Transverse colon (tissue), 4 donors: ENCODE data around the gene ERP27. TPM values are rescaled to one million over a fixed set of nuclear protein-coding genes. Genes with fewer than 3 reads are reported as not detected.
A peak's percentile ranks its signal among the peaks of the same experiment; 100 is the strongest.

Experiments
- DNase-seq: peaks from one replicate; pipeline ENCODE4 v3.0.0-alpha.2; 2019
- H3K27ac ChIP-seq, 4 donors: fragments of 200-600 bp; sonication (generic); 2 replicates each; pipeline ENCODE4 v1.5.1; 2016 to 2018; ENCODE audit warnings: inconsistent platforms in 4 of 4
- H3K27me3 ChIP-seq: fragments of 200-600 bp; sonication (generic); 2 replicates; pipeline ENCODE4 v1.5.1; 2017; ENCODE audit warnings: inconsistent platforms
- H3K36me3 ChIP-seq, 4 donors: fragments of 200-600 bp; sonication (generic); 2 replicates each; pipeline ENCODE4 v1.5.1; 2017 to 2019; ENCODE audit warnings: inconsistent platforms in 4 of 4
- H3K4me1 ChIP-seq, 4 donors: fragments of 200-600 bp; sonication (generic); 2 replicates each; pipeline ENCODE4 v1.5.1; 2017 to 2020; ENCODE audit warnings: inconsistent platforms in 4 of 4
- H3K4me3 ChIP-seq, 4 donors: fragments of 200-600 bp; sonication (generic); 1 replicate in 1 of 4; 2 replicates in 3 of 4; pipeline versions ENCODE4 v1.5.1 to v1.6.1; 2017 to 2019; ENCODE audit warnings: inconsistent platforms in 4 of 4
- H3K9me3 ChIP-seq, 2 donors: fragments of 200-600 bp; sonication (generic); 2 replicates each; pipeline ENCODE4 v1.5.1; 2017 to 2019; ENCODE audit warnings: inconsistent platforms in 2 of 2
- CTCF ChIP-seq, 5 experiments: fragments of 200-600 bp in 3 of 5; fragments of 450-650 bp in 2 of 5; sonication (generic) in 3 of 5; IDR thresholded peaks; 1 replicate in 2 of 5; 2 replicates in 3 of 5; pipeline ENCODE4 v1.5.1; 2016 to 2017; ENCODE audit warnings: antibody characterized with exemption in 5 of 5, inconsistent platforms in 3 of 5, mild to moderate bottlenecking in 2 of 5, moderate library complexity in 1 of 5
- EP300 ChIP-seq: sonication (generic); formaldehyde crosslinking; IDR thresholded peaks from one replicate; pipeline ENCODE4 v1.6.1; 2017; ENCODE audit warnings: antibody characterized with exemption, low read depth
- POLR2A ChIP-seq: fragments of 450-650 bp; IDR thresholded peaks from one replicate; pipeline ENCODE4 v1.6.1; 2016; ENCODE audit warnings: antibody characterized with exemption, mild to moderate bottlenecking, moderate library complexity
- POLR2AphosphoS5 ChIP-seq, 3 donors: sonication (generic); formaldehyde crosslinking; IDR thresholded peaks; one replicate each; pipeline ENCODE4 v1.6.1; 2016; ENCODE audit warnings: antibody characterized with exemption in 3 of 3
- WGBS, 2 donors: methylation state at CpG; one replicate each; pipeline ENCODE4 v1.1.5; 2018; ENCODE audit warnings: low coverage in 1 of 2; 5-methylcytosine and 5-hydroxymethylcytosine counted together
- in situ Hi-C, 4 donors: fragments of 200-750 bp; cut with MboI; loops; one replicate each; pipeline versions ENCODE4 v1.15.0 to v1.15.1; 2017; ENCODE audit warnings: low sequenced_read_pairs in 3 of 4, low pct_ligation_motif_present in 1 of 4, low pct_unique_long_range_greater_than_20kb in 1 of 4
- intact Hi-C: fragments of 100-400 bp; cut with DNase I; formaldehyde crosslinking; loops from one replicate; pipeline ENCODE4 v1.15.1; 2023; ENCODE audit warnings: low total_unique reads
- total RNA-seq, 4 donors: library from RNA; depleted of rRNA; stranded (reverse); fragments of >200 nt; gene quantifications; one replicate each; pipeline ENCODE4 v1.1.0, GENCODE V29; 2016

The ERP27 gene
- total RNA-seq, 4 donors from 2014 or later: 0.64 to 2.6 TPM; not detected in 2

- 87 to 91% methylated on average over 6 to 7 of the region's 7 CpGs for WGBS, 2 donors
- DNase-seq: no peak
- in situ Hi-C loops (no loop called here), intact Hi-C loops (no loop called here)
- no peaks in the 10 kb centered on the region for H3K36me3 ChIP-seq
- no peaks in the 10 kb centered on the region for H3K4me1 ChIP-seq
- no peaks in the 10 kb centered on the region for H3K9me3 ChIP-seq
- H3K4me3 ChIP-seq: no peak overlapping the region
- TF ChIP-seq POLR2AphosphoS5 (IDR thresholded peaks at IDR 0.05) (no peak), EP300 (no peak), POLR2A (no peak), CTCF (IDR thresholded peaks at IDR 0.05) (no peak)
- H3K27ac ChIP-seq: peak overlapping the region in 2 of 4 donors; percentile 69 to 76
- no peaks in the 10 kb centered on the region for H3K27me3 ChIP-seq
Observed at GRCh38 chr12:14963520-14963919, 25.2 kb upstream of the ERP27 start.

- no peaks in the 10 kb centered on the region for H3K27me3 ChIP-seq
- TF ChIP-seq EP300 (no peak), POLR2A (no peak)
- H3K9me3 ChIP-seq: no peaks in the 10 kb centered on the region
- WGBS, 2 donors: 80 to 83% methylated on average over 3 of the region's 3 CpGs
- no peak for DNase-seq
- peaks cover 0 to 1% (median under 1%) of the 10 kb centered on the region in 4 donors for H3K4me1 ChIP-seq
- intact Hi-C loops: no loop called here
- H3K36me3 ChIP-seq: no peaks in the 10 kb centered on the region
- H3K4me3 ChIP-seq: no peak overlapping the region
- peak overlapping the region; percentile 49 to 76 (median 70) for H3K27ac ChIP-seq
- in situ Hi-C loops: no loop called here
Observed at GRCh38 chr12:14962797-14963196, 24.5 kb upstream of the ERP27 start.

GRCh38 chr12:14962153-14962539 lies 23.8 kb upstream of the ERP27 start:
- no peak for DNase-seq
- in situ Hi-C loops: no loop called here
- Histone ChIP-seq H3K4me1 (peaks cover 0 to 7% (median 2%) of the 10 kb centered on the region in 4 donors), H3K9me3 (no peaks in the 10 kb centered on the region), H3K27ac (peak overlapping the region; percentile 49 to 76 (median 70)), H3K4me3 (peak overlapping the region in 1 of 4 donors; percentile 47), H3K36me3 (no peaks in the 10 kb centered on the region), H3K27me3 (no peaks in the 10 kb centered on the region)
- no peak for TF ChIP-seq EP300
- TF ChIP-seq CTCF (IDR thresholded peaks at IDR 0.05): no peak
- TF ChIP-seq POLR2AphosphoS5 (IDR thresholded peaks at IDR 0.05): no peak
- no peak for TF ChIP-seq POLR2A
- intact Hi-C loops: no loop called here
- WGBS, 2 donors: 52 to 72% methylated on average over 3 of the region's 3 CpGs

- peak; percentile 58 for DNase-seq
- peak within 1 kb of the TSS in 3 of 4 donors; percentile 20 to 47 (median 21) for H3K4me3 ChIP-seq
- TF ChIP-seq EP300: no peak
- peak; percentile 47 to 74 (median 69) for TF ChIP-seq POLR2AphosphoS5 (IDR thresholded peaks at IDR 0.05)
- TF ChIP-seq POLR2A: peak; percentile 71
- no peak for TF ChIP-seq CTCF (IDR thresholded peaks at IDR 0.05)
- in situ Hi-C loops: no loop called here
- WGBS, 2 donors: 61 to 62% methylated on average over 13 to 14 of the region's 14 CpGs
- H3K4me1 ChIP-seq: peaks cover 0 to 13% (median 5%) of the 10 kb centered on the region in 4 donors
- H3K27me3 ChIP-seq: no peaks in the 10 kb centered on the region
- no peaks in the 10 kb centered on the region for H3K36me3 ChIP-seq
- intact Hi-C loops: no loop called here
- H3K9me3 ChIP-seq: no peaks in the 10 kb centered on the region
- H3K27ac ChIP-seq: peak within 1 kb of the TSS; percentile 49 to 76 (median 70)
Observed at GRCh38 chr12:14961466-14962152, 23.3 kb upstream of the ERP27 start, which contains the start of gene ARHGDIB. ARHGDIB (minus strand) TSS chr12:14961601; CDS start chr12:14950712, 10,889 bp downstream.
